ENCODE results near the gene CACNA1A. TPM values are rescaled to one million over a fixed set of nuclear protein-coding genes. Genes with fewer than 3 reads are reported as not detected.

Gene CACNA1A
- total RNA-seq, 1 donor from 2014 or later, result 1.5 TPM

DNA sequence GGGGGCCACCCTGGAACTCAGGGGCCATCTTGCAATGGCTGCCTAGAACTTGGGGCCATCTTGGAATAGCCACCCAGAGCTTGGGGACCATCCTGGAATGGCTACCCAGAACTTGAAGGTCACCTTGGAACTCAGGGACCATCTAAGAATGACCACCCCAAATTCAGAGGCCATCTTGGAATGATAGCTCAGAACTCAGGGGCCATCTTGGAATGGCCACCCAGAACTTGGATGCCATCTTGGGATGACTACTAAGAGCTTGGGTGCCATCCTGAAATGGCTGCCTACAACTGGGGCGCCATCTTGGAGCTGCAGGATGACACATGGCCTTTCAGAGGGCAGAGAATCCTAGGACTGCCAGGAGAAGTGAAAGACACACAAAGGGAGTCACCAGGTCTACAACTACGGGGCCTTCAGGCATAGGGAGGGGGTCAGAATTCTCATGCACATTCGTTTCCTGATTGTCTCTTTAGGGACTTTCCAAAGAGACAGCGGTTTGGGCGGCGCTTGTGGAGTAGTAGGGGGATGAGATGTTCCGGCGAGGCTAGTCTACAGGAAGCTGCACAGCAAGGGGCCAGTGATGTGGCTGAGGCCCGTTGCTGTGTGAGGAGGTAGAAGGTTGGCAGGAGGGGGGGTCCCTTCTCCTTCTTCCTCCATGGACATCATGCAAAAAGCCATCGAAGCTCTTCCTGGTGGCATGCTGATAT, 231.1 kb downstream of the CACNA1A start:
- Mint-ChIP-seq H3K9me3 (no peaks in the 10 kb centered on the region), H3K4me3 (no peak overlapping the region), H3K4me1 (peaks cover 16% of the 10 kb centered on the region), H3K27ac (no peak overlapping the region), H3K27me3 (peaks cover 5% of the 10 kb centered on the region), H3K36me3 (ENCODE audit: low read depth) (no peaks in the 10 kb centered on the region)
- intact Hi-C loops (cut with micrococcal nuclease), result loop anchor here (5.0 kb wide), 1 partner anchor 298 kb away; no protein-coding TSS in a partner anchor
- CTCF ChIA-PET, result interaction anchor here (4.6 kb wide), 1 partner anchor 313 kb away, joined by 39 read pairs; no protein-coding TSS in a partner anchor
- TF ChIP-seq, protein P1, sequence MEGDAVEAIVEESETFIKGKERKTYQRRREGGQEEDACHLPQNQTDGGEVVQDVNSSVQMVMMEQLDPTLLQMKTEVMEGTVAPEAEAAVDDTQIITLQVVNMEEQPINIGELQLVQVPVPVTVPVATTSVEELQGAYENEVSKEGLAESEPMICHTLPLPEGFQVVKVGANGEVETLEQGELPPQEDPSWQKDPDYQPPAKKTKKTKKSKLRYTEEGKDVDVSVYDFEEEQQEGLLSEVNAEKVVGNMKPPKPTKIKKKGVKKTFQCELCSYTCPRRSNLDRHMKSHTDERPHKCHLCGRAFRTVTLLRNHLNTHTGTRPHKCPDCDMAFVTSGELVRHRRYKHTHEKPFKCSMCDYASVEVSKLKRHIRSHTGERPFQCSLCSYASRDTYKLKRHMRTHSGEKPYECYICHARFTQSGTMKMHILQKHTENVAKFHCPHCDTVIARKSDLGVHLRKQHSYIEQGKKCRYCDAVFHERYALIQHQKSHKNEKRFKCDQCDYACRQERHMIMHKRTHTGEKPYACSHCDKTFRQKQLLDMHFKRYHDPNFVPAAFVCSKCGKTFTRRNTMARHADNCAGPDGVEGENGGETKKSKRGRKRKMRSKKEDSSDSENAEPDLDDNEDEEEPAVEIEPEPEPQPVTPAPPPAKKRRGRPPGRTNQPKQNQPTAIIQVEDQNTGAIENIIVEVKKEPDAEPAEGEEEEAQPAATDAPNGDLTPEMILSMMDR (IDR thresholded peaks at IDR 0.05), result no peak
- POLR2A ChIA-PET, result interaction anchor here (0.6 to 0.7 kb wide), 2 partner anchors 446 to 975 kb away, joined by 3 to 4 read pairs; no protein-coding TSS in a partner anchor
- no peak for ATAC-seq (ENCODE audit: low read depth)
- no peak for DNase-seq

DNA sequence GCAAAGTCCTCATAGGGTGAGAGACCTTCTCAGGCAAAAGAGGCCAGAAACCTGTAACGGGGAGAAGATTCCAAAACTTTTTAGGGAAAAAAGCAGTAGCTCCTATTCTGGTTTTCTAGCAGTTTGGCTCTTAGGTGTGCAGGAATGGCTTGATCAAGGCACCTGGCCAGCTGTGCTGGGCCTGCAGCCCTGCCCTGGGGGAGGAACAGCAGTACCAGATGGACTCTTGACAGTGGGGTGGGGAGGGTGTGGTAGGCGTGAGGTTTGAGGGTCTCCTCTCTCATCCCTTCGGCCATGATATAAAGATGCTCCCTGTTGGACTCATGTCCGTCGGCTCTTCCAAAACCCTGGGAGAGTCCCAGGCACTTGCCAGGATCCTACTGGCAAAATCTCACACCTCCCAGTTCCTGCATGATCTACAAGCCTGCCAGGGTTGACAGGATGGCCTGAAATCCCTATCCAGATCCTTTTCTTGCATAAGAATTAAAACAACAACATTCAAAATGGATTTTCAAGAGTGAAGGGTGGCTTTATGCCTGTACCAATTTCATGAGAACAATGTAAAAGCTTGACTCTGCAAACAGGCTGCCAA, 235.7 kb downstream of the CACNA1A start:
- ATAC-seq (ENCODE audit: low read depth) (no peak), DNase-seq (no peak)
- ChIA-PET CTCF (interaction anchor here (1.2 kb wide), 1 partner anchor 75 kb away, joined by 3 read pairs; no protein-coding TSS in a partner anchor), POLR2A (interaction anchor here (0.6 kb wide), 1 partner anchor 162 kb away, joined by 12 read pairs; no protein-coding TSS in a partner anchor)
- Mint-ChIP-seq H3K27ac (no peak overlapping the region), H3K27me3 (no peaks in the 10 kb centered on the region), H3K9me3 (no peaks in the 10 kb centered on the region), H3K36me3 (ENCODE audit: low read depth) (no peaks in the 10 kb centered on the region), H3K4me1 (peaks cover 2% of the 10 kb centered on the region), H3K4me3 (no peak overlapping the region)
- TF ChIP-seq, protein P1 (IDR thresholded peaks at IDR 0.05), result no peak
- intact Hi-C loops (cut with micrococcal nuclease), result no loop called here

DNA sequence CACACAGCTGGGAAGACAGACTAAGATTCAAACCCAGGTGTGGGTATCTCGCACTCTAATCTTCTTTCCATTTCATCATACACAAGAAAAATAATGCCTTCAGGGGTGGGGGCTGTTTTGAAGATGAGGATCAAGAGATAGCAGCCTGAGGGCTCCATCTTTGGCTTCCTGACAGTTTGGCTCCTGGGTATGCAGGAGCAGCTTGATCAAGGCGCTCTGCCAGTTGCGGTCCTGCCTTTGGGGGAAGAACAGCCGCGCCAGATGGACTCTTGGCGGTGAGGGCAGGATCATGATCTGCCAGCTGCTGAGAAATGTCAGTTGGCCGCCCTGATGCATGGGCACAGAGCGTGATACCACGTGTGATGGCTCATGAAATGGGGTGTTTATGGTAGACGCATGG, 236.9 kb downstream of the CACNA1A start:
- Mint-ChIP-seq H3K4me1 (no peaks in the 10 kb centered on the region), H3K27ac (no peak overlapping the region), H3K4me3 (no peak overlapping the region), H3K9me3 (no peaks in the 10 kb centered on the region), H3K27me3 (no peaks in the 10 kb centered on the region), H3K36me3 (ENCODE audit: low read depth) (no peaks in the 10 kb centered on the region)
- DNase-seq (no peak), ATAC-seq (ENCODE audit: low read depth) (no peak)
- ChIA-PET CTCF (no interaction called here), POLR2A (interaction anchor here (0.8 kb wide), 1 partner anchor 99 kb away, joined by 5 read pairs; no protein-coding TSS in a partner anchor)
- intact Hi-C loops (cut with micrococcal nuclease), result no loop called here
- TF ChIP-seq, protein P1 (IDR thresholded peaks at IDR 0.05), result no peak

DNA sequence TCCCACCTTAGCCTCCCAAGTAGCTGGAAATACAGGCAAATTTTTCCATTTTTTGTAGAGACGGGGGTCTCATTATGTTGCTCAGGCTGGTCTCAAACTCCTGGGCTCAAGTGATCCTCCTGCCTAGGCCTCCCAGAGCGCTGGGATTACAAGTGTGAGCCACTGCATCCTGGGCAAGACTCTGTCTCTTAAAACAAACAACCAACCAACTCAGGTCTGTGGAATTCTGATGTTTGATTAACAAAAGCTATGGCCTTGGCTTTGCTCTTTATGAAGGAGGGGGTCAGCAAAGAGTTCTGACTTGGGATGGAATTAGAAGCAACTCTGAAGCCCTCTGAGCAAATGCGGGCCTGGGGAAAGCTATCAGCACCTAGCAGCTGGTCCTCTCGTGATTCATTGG, 238.4 kb downstream of the CACNA1A start:
- DNase-seq (no peak), ATAC-seq (ENCODE audit: low read depth) (no peak)
- Mint-ChIP-seq H3K36me3 (ENCODE audit: low read depth) (no peaks in the 10 kb centered on the region), H3K4me3 (no peak overlapping the region), H3K4me1 (no peaks in the 10 kb centered on the region), H3K27me3 (no peaks in the 10 kb centered on the region), H3K27ac (no peak overlapping the region), H3K9me3 (no peaks in the 10 kb centered on the region)
- intact Hi-C loops (cut with micrococcal nuclease), result no loop called here
- TF ChIP-seq, protein P1 (IDR thresholded peaks at IDR 0.05), result no peak
- ChIA-PET POLR2A (no interaction called here), CTCF (interaction anchor here (1.1 to 1.2 kb wide), 2 partner anchors 10 to 72 kb away, joined by 3 to 6 read pairs; no protein-coding TSS in a partner anchor)

DNA sequence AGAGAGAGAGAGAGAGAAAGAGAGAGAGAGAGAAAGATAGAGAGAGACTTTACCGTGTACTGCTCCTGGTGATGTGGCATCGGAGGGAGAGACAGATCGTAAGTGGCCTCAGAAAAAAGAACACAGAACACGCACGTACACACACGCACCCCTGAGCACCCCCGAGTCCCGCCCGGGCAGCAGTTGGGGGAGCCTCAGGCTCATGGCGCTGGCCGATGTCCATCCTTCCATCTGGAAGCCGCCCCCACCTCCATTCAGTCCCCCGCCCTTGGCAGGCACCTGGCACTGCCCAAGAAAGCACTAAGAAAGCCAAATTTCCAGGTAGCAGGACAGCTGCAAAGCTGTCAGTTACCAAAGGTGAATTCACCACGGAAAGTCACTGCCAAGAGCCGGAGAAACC, 239.1 kb downstream of the CACNA1A start:
- no peak for DNase-seq

More for the DNA sequence above, 239.1 kb downstream of the CACNA1A start:
- no peaks in the 10 kb centered on the region for H3K9me3 Mint-ChIP-seq
- TF ChIP-seq, protein P1 (IDR thresholded peaks at IDR 0.05), result no peak
- H3K4me1 Mint-ChIP-seq, result peaks cover 5% of the 10 kb centered on the region
- no peaks in the 10 kb centered on the region for H3K36me3 Mint-ChIP-seq (ENCODE audit: low read depth)
- intact Hi-C loops (cut with micrococcal nuclease), result no loop called here
- H3K27me3 Mint-ChIP-seq, result no peaks in the 10 kb centered on the region
- ChIA-PET CTCF (interaction anchor here (1.1 to 1.2 kb wide), 2 partner anchors 11 to 72 kb away, joined by 3 to 6 read pairs; no protein-coding TSS in a partner anchor), POLR2A (no interaction called here)
- ATAC-seq (ENCODE audit: low read depth), result no peak
- no peak overlapping the region for H3K27ac Mint-ChIP-seq
- H3K4me3 Mint-ChIP-seq, result no peak overlapping the region

Data from activated B cell treated with CpG ODN at 0.5 μM for 24 hours (primary cell).